Stimulated activated CD8-positive, alpha-beta memory T cell treated with anti-CD3 and anti-CD28 coated beads, Interleukin-12 subunit alpha, Interleukin-12 subunit beta, amount 100 ng/mL, for 24 hours (primary cell): ENCODE measurements around the gene SOS1.
A peak's percentile ranks its signal among the peaks of the same experiment; 100 is the strongest.
"Not testable (repeated sequence)": the region's sequence is repeated elsewhere in the genome, so short reads cannot be mapped to it uniquely, and the experiment has no call there.

Experiments used
- DNase-seq: peaks from one replicate; pipeline ENCODE4 v3.0.0-alpha.2; 2020; ENCODE audit errors: extremely low read depth

SOS1 gene

GRCh38 chr2:38971377-38971776, 149.5 kb downstream of the SOS1 start:
- no peak for DNase-seq

GRCh38 chr2:38968021-38968420, 152.8 kb downstream of the SOS1 start:
- no peak for DNase-seq

GRCh38 chr2:38966678-38967077, 154.2 kb downstream of the SOS1 start:
- DNase-seq, result no peak

GRCh38 chr2:38966006-38966405, 154.8 kb downstream of the SOS1 start:
- DNase-seq, result no peak

GRCh38 chr2:38960609-38961320, 160.1 kb downstream of the SOS1 start:
- DNase-seq, result no peak

- DNase-seq, result peak; percentile 39
Measured at GRCh38 chr2:38959938-38960608, 160.8 kb downstream of the SOS1 start.

GRCh38 chr2:38959466-38959865, 161.4 kb downstream of the SOS1 start:
- no peak for DNase-seq

- DNase-seq, result no peak
Measured at GRCh38 chr2:38957972-38958371, 162.9 kb downstream of the SOS1 start.

- DNase-seq, result no peak
Measured at GRCh38 chr2:38951766-38952165, 169.1 kb downstream of the SOS1 start.

- no peak for DNase-seq
Measured at GRCh38 chr2:38948995-38949394, 171.9 kb downstream of the SOS1 start.

GRCh38 chr2:38948387-38948882, 172.4 kb downstream of the SOS1 start:
- no peak for DNase-seq

- DNase-seq, result no peak
Measured at GRCh38 chr2:38947241-38948239, 173.3 kb downstream of the SOS1 start.

GRCh38 chr2:38945911-38946310, 174.9 kb downstream of the SOS1 start:
- no peak for DNase-seq

GRCh38 chr2:38945372-38945771, 175.5 kb downstream of the SOS1 start:
- DNase-seq, result no peak

- DNase-seq, result no peak
Measured at GRCh38 chr2:38943784-38944183, 177.1 kb downstream of the SOS1 start.

- no peak for DNase-seq
Measured at GRCh38 chr2:38940746-38941145, 180.1 kb downstream of the SOS1 start.

GRCh38 chr2:38937548-38937947, 183.3 kb downstream of the SOS1 start:
- no peak for DNase-seq

GRCh38 chr2:38936516-38936915, 184.3 kb downstream of the SOS1 start:
- not testable (repeated sequence) for DNase-seq

GRCh38 chr2:38935568-38936172, 185.2 kb downstream of the SOS1 start:
- no peak for DNase-seq

GRCh38 chr2:38934742-38935141, 186.1 kb downstream of the SOS1 start:
- no peak for DNase-seq

- DNase-seq, result no peak
Measured at GRCh38 chr2:38933653-38934052, 187.2 kb downstream of the SOS1 start.

- DNase-seq, result no peak
Measured at GRCh38 chr2:38932586-38932985, 188.3 kb downstream of the SOS1 start.
